DOHH2 (cell line): ENCODE measurements around the gene FNIP1.

Source experiments
- H3F3A ChIP-seq: fragments of 200-600 bp; sonication (generic), shearing (Covaris generic); 2 replicates; pipeline ENCODE4 v1.6.0; 2016; ENCODE audit warnings: antibody characterized with exemption, mild to moderate bottlenecking; ENCODE audit not compliant: control insufficient read depth, insufficient read depth
- H3K27ac ChIP-seq: fragments of 200-600 bp; sonication (generic); 2 replicates; pipeline ENCODE4 v1.5.1; 2014; ENCODE audit warnings: low read depth, mild to moderate bottlenecking, low read length, moderate library complexity
- H3K27me3 ChIP-seq: fragments of 200-600 bp; sonication (generic); 2 replicates; pipeline ENCODE4 v1.6.1; 2014; ENCODE audit warnings: mild to moderate bottlenecking, low read length, mixed read lengths; ENCODE audit not compliant: control insufficient read depth
- H3K36me3 ChIP-seq: fragments of 200-600 bp; sonication (generic); 2 replicates; pipeline ENCODE4 v1.6.1; 2014; ENCODE audit warnings: mild to moderate bottlenecking, low read length, moderate library complexity, mixed read lengths; ENCODE audit not compliant: control insufficient read depth
- H3K4me1 ChIP-seq: fragments of 200-600 bp; sonication (generic); 2 replicates; pipeline ENCODE4 v1.6.1; 2014; ENCODE audit warnings: mild to moderate bottlenecking, low read length, mixed read lengths; ENCODE audit not compliant: control insufficient read depth
- H3K4me2 ChIP-seq: fragments of 200-600 bp; sonication (generic); 2 replicates; pipeline ENCODE4 v1.6.0; 2014; ENCODE audit warnings: mild to moderate bottlenecking, low read length, moderate library complexity
- H3K4me3 ChIP-seq: fragments of 200-600 bp; sonication (generic); 2 replicates; pipeline ENCODE4 v1.5.1; 2014; ENCODE audit warnings: mild to moderate bottlenecking, low read length, mixed read lengths
- H3K79me2 ChIP-seq: fragments of 200-600 bp; sonication (generic); 2 replicates; pipeline ENCODE4 v1.6.1; 2014; ENCODE audit warnings: mild to moderate bottlenecking, low read length, mixed read lengths; ENCODE audit not compliant: control insufficient read depth
- H3K9me2 ChIP-seq: fragments of 200-600 bp; sonication (generic); replicated peaks from 2 replicates; pipeline ENCODE4 v1.6.1; 2014; ENCODE audit warnings: mild to moderate bottlenecking, low read length, mixed read lengths; ENCODE audit not compliant: control insufficient read depth
- H3K9me3 ChIP-seq: fragments of 200-600 bp; sonication (generic); 2 replicates; pipeline ENCODE4 v1.6.1; 2014; ENCODE audit warnings: antibody characterized with exemption, low read length, mixed read lengths; ENCODE audit not compliant: control insufficient read depth, insufficient read depth
- H4K20me1 ChIP-seq: fragments of 200-600 bp; sonication (generic); 2 replicates; pipeline ENCODE4 v1.6.0; 2014; ENCODE audit warnings: low read depth, mild to moderate bottlenecking, antibody characterized with exemption, low read length, moderate library complexity; ENCODE audit not compliant: control insufficient read depth, insufficient read depth
- EZH2phosphoT487 ChIP-seq: fragments of 200-600 bp; sonication (generic); IDR thresholded peaks from 2 replicates; pipeline ENCODE4 v1.6.1; 2017; ENCODE audit warnings: borderline replicate concordance, mild to moderate bottlenecking, antibody characterized with exemption, low read length, moderate library complexity, mixed read lengths
- TF ChIP-seq, protein P1 (sequence below): fragments of 200-600 bp; sonication (generic); IDR thresholded peaks from one replicate; pipeline ENCODE4 v1.5.1; 2014; ENCODE audit warnings: antibody characterized with exemption, mild to moderate bottlenecking, low read depth, low read length; ENCODE audit not compliant: poor library complexity, severe bottlenecking

FNIP1 gene

DNA sequence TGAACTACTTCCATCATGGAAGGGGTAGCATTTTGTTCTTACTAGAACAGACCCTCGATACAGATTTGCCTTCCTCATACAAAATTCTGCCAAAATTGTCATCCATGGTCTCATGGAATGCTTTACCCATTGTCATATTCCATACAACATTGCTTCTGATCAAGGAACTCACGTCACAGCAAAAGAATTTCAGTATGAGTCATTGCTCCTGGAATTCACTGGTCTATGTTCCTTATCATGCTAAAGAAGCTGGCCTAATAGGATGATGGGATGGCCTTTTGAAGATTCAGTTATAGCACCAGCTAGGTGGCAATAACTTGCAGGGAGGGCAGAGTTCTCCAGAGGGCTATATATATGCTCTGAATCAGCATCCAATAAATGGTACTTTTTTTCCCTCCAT is 18.2 kb upstream of the FNIP1 start:
- TF ChIP-seq, protein P1, sequence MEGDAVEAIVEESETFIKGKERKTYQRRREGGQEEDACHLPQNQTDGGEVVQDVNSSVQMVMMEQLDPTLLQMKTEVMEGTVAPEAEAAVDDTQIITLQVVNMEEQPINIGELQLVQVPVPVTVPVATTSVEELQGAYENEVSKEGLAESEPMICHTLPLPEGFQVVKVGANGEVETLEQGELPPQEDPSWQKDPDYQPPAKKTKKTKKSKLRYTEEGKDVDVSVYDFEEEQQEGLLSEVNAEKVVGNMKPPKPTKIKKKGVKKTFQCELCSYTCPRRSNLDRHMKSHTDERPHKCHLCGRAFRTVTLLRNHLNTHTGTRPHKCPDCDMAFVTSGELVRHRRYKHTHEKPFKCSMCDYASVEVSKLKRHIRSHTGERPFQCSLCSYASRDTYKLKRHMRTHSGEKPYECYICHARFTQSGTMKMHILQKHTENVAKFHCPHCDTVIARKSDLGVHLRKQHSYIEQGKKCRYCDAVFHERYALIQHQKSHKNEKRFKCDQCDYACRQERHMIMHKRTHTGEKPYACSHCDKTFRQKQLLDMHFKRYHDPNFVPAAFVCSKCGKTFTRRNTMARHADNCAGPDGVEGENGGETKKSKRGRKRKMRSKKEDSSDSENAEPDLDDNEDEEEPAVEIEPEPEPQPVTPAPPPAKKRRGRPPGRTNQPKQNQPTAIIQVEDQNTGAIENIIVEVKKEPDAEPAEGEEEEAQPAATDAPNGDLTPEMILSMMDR = no peak
- TF ChIP-seq EZH2phosphoT487 = no peak
- H3F3A ChIP-seq = no peaks in the 10 kb centered on the region
- H3K9me2 ChIP-seq = no peaks in the 10 kb centered on the region
- no peaks in the 10 kb centered on the region for H3K36me3 ChIP-seq
- no peak overlapping the region for H3K27ac ChIP-seq
- H4K20me1 ChIP-seq = no peaks in the 10 kb centered on the region
- no peaks in the 10 kb centered on the region for H3K79me2 ChIP-seq
- peaks cover 8% of the 10 kb centered on the region for H3K4me1 ChIP-seq
- no peak overlapping the region for H3K4me3 ChIP-seq
- no peak overlapping the region for H3K4me2 ChIP-seq
- no peaks in the 10 kb centered on the region for H3K9me3 ChIP-seq
- no peaks in the 10 kb centered on the region for H3K27me3 ChIP-seq

DNA sequence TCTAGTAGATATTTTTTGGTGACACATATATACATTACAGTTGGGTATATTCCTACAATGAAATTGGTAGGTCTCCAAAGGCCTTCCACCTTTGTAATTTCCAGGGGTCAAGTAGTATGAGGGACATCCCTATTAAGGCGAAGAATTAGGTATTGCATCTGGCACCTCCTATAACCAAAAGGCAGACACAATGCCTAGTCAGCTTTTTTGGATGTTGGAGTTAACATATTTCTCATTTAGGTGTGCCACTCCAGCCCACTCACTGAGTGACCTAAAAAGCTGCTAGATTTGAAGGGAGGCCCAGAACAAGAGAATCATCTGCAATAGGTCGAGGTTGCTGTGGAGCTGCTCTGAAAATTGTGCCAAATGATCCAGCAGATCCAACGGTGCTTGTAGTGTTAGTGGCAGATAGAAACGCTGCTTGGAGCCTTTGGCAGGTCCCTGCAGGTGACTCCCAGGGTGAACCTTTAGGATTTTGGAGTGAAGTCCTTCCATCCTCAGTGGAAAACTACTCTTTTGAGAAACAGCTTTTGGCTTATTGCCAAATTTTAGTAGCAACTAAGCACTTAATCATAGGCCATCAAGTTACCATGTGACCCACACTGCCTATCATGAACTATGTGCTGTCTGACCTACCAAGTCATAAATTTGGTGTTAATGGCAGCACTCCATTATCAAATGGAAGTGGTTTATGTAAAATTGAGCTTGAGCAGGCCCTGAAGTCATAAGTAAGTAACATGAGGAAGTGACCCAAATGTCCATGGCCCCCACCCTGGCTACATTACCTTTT is 15.7 kb upstream of the FNIP1 start:
- TF ChIP-seq, protein P1 = no peak
- TF ChIP-seq EZH2phosphoT487 = no peak
- Histone ChIP-seq H3K79me2 (no peaks in the 10 kb centered on the region), H3K9me2 (no peaks in the 10 kb centered on the region), H3K27me3 (no peaks in the 10 kb centered on the region), H3K4me1 (peaks cover 3% of the 10 kb centered on the region), H3K36me3 (no peaks in the 10 kb centered on the region), H3K4me3 (no peak overlapping the region), H3K4me2 (no peak overlapping the region), H3K9me3 (no peaks in the 10 kb centered on the region), H3K27ac (no peak overlapping the region), H4K20me1 (no peaks in the 10 kb centered on the region), H3F3A (no peaks in the 10 kb centered on the region)

DNA sequence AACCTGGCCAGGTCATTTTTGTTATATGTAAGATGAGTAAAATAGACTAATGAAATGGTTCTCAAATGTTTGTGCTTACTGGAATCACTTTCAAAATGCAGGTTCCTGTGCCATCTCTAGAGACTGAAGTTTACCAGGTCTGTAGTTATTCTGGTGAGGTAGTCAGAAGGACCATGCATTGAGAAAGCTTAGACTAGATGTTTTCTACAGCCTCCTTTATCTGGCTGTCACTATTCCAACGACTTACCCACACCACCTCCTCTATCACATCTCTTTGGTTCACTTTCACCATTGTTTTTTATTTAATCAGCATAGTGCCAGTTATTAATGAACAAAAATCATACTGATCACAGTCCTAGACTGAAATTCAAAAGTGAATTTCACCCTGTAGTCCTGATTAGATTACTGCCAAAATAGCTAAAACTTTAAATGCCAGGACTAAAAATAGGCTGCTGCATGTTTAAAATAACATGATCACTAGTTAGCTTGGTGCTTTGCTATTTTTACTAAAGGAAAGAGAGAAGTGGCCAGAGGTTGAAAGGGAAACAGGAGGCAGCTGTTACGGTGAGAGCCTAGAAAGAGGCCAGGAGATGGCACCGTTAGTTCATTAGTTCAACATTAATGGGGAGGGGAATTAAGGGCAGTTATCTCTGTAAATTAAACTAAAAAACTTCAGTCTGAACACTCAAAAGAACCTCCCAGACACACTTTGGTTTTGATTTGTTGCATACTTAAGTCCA is 13.9 kb upstream of the FNIP1 start:
- H3F3A ChIP-seq = no peaks in the 10 kb centered on the region
- no peaks in the 10 kb centered on the region for H3K9me3 ChIP-seq
- H3K9me2 ChIP-seq = no peaks in the 10 kb centered on the region
- H3K79me2 ChIP-seq = no peaks in the 10 kb centered on the region
- H3K4me3 ChIP-seq = no peak overlapping the region
- H3K36me3 ChIP-seq = no peaks in the 10 kb centered on the region
- H3K4me1 ChIP-seq = peaks cover 3% of the 10 kb centered on the region; the same call in 1 of the 2 replicates
- H3K4me2 ChIP-seq = no peak overlapping the region
- H3K27me3 ChIP-seq = no peaks in the 10 kb centered on the region
- H4K20me1 ChIP-seq = no peaks in the 10 kb centered on the region
- H3K27ac ChIP-seq = no peak overlapping the region
- TF ChIP-seq EZH2phosphoT487 = no peak
- TF ChIP-seq, protein P1 = no peak
